HG03469 (cell line): ENCODE data around the gene MOCOS.

Source experiments
- ATAC-seq: cut with Tn5 transposase; IDR thresholded peaks from one replicate; pipeline ENCODE4 v1.9.1; 2021; ENCODE audit warnings: mild to moderate bottlenecking, moderate library complexity, moderate number of reproducible peaks; ENCODE audit not compliant: unreplicated experiment

MOCOS gene

GRCh38 chr18:36302676-36303075 is 115.4 kb downstream of the MOCOS start:
- no peak for ATAC-seq

- ATAC-seq: no peak
Measured at GRCh38 chr18:36303211-36303844, 116.0 kb downstream of the MOCOS start.

GRCh38 chr18:36304723-36305122 is 117.4 kb downstream of the MOCOS start:
- ATAC-seq: no peak

GRCh38 chr18:36305375-36305774 is 118.1 kb downstream of the MOCOS start:
- no peak for ATAC-seq

GRCh38 chr18:36307513-36307912 is 120.2 kb downstream of the MOCOS start:
- ATAC-seq: no peak

- no peak for ATAC-seq
Measured at GRCh38 chr18:36308711-36309435, 121.6 kb downstream of the MOCOS start.

- ATAC-seq: no peak
Measured at GRCh38 chr18:36309436-36310391, 122.4 kb downstream of the MOCOS start.

GRCh38 chr18:36311026-36311570 is 123.8 kb downstream of the MOCOS start:
- no peak for ATAC-seq

GRCh38 chr18:36312806-36313395 is 125.6 kb downstream of the MOCOS start:
- no peak for ATAC-seq

GRCh38 chr18:36314098-36314497 is 126.8 kb downstream of the MOCOS start:
- no peak for ATAC-seq

GRCh38 chr18:36314754-36315153 is 127.5 kb downstream of the MOCOS start:
- no peak for ATAC-seq

- ATAC-seq: no peak
Measured at GRCh38 chr18:36315736-36316135, 128.4 kb downstream of the MOCOS start.

GRCh38 chr18:36316246-36316645 is 128.9 kb downstream of the MOCOS start:
- ATAC-seq: no peak
